BJ (cell line): Measurements from ENCODE around the gene RFTN1. TPM values are rescaled to one million over a fixed set of nuclear protein-coding genes. Genes with fewer than 3 reads are reported as not detected.

ENCODE experiments used
- CTCF ChIA-PET: fragments of 350-600 bp; formaldehyde crosslinking; extraction: SDS; loops from one replicate; lab custom pipeline; 2021; ENCODE audit warnings: antibody characterized with exemption, inconsistent platforms; lab: Yijun Ruan, JAX
- POLR2A ChIA-PET: fragments of 300-600 bp; sonication (Branson Sonifier 250); formaldehyde crosslinking; extraction: SDS; loops from one replicate; lab custom pipeline; 2021; ENCODE audit warnings: antibody characterized with exemption; lab: Charles Lee
- DNase-seq: peaks from one replicate; pipeline ENCODE4 v3.0.0-alpha.2; 2011; ENCODE audit warnings: low read depth
- H3K27me3 ChIP-seq: 2 replicates; pipeline ENCODE4 v1.6.0; 2011; ENCODE audit warnings: low read length; ENCODE audit not compliant: control insufficient read depth, insufficient read depth
- H3K36me3 ChIP-seq: 2 replicates; pipeline ENCODE4 v1.5.1; 2011; ENCODE audit warnings: low read length; ENCODE audit not compliant: control insufficient read depth, insufficient read depth
- H3K4me3 ChIP-seq: 2 replicates; pipeline ENCODE4 v1.5.1; 2011; ENCODE audit warnings: low read depth, mild to moderate bottlenecking, control low read depth, low read length
- polyA plus RNA-seq: library from polyadenylated mRNA; depleted of rRNA; stranded (reverse); fragments of >200 nt; gene quantifications from 2 replicates; pipeline ENCODE4 v1.2.3, GENCODE V29; 2011
- TF ChIP-seq, protein P1 (sequence below): IDR thresholded peaks from 2 replicates; pipeline ENCODE4 v1.5.1; 2011; ENCODE audit warnings: low read depth, mild to moderate bottlenecking, control low read depth, inconsistent platforms, low read length, moderate library complexity; ENCODE audit not compliant: insufficient read depth

Gene RFTN1
- polyA plus RNA-seq, 1 experiment: 49.0 TPM

DNA sequence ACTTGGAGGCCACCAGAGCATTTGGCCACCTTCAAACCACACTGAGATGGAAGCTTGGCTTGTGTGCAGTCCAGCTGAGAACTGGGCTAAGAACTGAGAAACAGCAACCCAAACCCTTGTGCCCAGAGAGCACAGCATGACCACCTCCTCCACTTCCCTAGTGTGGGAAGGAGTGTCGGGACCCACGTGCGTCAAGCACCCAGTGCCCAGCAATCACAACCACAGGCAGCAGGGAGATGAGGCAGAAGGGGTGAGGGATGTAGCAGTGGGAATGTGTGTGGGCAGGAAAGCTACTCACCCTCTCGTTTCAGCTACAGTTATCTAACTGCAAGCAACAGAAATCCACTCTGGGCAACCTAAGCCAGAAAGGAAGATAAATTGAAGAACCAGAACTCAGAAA lies 25.0 kb upstream of the RFTN1 start:
- ChIA-PET CTCF (no interaction called here), POLR2A (no interaction called here)
- TF ChIP-seq, protein P1, sequence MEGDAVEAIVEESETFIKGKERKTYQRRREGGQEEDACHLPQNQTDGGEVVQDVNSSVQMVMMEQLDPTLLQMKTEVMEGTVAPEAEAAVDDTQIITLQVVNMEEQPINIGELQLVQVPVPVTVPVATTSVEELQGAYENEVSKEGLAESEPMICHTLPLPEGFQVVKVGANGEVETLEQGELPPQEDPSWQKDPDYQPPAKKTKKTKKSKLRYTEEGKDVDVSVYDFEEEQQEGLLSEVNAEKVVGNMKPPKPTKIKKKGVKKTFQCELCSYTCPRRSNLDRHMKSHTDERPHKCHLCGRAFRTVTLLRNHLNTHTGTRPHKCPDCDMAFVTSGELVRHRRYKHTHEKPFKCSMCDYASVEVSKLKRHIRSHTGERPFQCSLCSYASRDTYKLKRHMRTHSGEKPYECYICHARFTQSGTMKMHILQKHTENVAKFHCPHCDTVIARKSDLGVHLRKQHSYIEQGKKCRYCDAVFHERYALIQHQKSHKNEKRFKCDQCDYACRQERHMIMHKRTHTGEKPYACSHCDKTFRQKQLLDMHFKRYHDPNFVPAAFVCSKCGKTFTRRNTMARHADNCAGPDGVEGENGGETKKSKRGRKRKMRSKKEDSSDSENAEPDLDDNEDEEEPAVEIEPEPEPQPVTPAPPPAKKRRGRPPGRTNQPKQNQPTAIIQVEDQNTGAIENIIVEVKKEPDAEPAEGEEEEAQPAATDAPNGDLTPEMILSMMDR: no peak
- Histone ChIP-seq H3K27me3 (peaks cover 25% of the 10 kb centered on the region), H3K4me3 (no peak overlapping the region), H3K36me3 (no peaks in the 10 kb centered on the region)
- no peak for DNase-seq

DNA sequence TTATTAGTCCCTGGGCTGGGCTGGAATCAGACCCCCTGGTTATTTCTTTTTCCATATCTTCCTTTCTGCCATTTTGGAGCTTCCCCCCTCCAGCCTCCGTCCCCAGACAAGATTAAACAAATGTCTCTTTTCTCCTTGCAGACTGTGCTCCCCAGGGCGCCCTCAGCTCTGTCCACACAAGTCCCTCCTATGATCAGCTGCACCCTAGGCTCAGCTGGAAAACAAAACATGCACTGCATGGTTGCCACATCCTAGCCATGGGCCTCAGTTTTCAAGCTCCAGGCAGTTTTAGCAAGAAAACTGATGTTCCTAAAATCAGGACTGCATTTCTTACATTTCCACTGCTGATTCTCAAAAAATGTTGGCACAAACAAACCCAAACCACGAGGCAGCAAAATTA lies 23.5 kb upstream of the RFTN1 start:
- ChIA-PET CTCF (interaction anchor here (1.0 to 2.0 kb wide), 4 partner anchors 10 to 94 kb away, joined by 3 to 7 read pairs (median 4); no protein-coding TSS in a partner anchor), POLR2A (no interaction called here)
- Histone ChIP-seq H3K27me3 (peaks cover 27% of the 10 kb centered on the region), H3K36me3 (no peaks in the 10 kb centered on the region), H3K4me3 (no peak overlapping the region)
- TF ChIP-seq, protein P1: no peak
- no peak for DNase-seq

DNA sequence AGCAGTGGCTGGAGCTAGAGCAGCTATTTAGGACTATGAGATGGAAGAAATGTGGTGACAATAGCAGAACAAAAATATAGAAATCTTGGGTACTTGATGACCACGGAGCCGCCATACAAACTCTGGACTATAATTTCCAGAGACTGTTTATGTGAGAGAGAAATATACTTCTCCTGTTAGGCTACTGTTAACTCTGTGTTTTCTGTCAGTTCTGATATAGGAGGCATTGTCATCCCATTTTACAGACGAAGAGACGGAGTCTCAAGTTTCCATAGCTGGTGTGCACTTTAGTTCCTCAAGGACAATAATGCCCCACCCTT lies 22.8 kb upstream of the RFTN1 start:
- Histone ChIP-seq H3K27me3 (peaks cover 28% of the 10 kb centered on the region), H3K4me3 (no peak overlapping the region), H3K36me3 (no peaks in the 10 kb centered on the region)
- POLR2A ChIA-PET: no interaction called here
- DNase-seq: no peak
- CTCF ChIA-PET: interaction anchor here (0.6 to 2.0 kb wide), 5 partner anchors 11 to 251 kb away, joined by 3 to 7 read pairs (median 4); no protein-coding TSS in a partner anchor
- TF ChIP-seq, protein P1: no peak

DNA sequence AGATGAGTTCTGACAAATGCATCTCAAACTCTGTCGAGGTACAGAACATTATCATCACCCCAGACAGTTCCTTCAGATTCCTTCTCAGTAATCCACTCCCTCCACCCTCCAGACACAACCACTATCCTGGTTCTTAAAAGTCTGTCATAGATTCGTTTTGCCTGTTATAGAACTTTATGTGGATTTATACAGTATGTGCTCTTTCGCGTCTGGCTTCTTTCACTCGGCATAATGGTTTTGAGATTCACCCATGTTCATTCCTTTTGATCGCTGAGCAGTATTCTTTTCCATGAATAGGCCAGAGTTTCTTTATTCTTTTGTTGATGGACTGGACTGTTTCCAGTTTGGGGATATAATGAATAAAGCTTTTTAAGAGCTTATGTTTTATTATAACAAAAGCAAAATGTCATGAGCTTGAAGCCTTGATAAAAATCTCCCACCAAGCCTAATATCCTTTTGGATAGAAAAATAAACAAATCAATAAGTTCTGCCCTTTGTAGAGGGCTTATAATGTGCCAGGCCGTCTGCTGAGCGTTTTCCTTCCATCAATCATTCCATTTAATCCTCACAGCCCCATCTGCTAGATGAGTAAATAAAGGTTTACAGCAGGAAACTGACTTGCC lies 21.3 kb upstream of the RFTN1 start:
- Histone ChIP-seq H3K36me3 (no peaks in the 10 kb centered on the region), H3K4me3 (no peak overlapping the region), H3K27me3 (peaks cover 35% of the 10 kb centered on the region)
- ChIA-PET CTCF (no interaction called here), POLR2A (no interaction called here)
- no peak for DNase-seq
- TF ChIP-seq, protein P1: no peak

DNA sequence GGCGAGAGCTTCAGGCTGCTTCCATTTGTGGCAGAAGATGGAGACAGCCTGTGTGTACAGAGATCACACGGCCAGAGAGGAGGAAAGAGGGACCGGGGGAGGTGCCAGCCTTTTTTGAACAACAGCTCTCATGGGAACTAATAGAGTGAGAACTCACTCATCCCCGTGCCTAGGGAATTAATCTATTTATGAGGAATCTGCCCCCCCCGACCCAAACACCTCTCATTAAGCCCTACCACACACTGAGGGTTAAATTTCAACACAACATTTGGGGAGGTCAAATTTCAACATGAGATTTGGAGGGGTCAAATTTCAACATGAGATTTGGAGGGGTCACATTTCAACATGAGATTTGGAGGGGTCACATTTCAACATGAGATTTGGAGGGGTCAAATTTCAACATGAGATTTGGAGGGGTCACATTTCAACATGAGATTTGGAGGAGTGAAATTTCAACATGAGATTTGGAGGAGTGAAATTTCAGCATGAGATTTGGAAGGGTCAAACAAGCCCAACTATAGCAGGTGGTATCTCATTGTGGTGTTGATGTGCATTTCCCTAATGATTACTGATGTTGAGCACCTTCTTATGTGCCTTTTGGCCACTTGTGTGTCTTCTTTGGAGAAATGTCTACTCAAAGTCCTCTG lies 20.6 kb upstream of the RFTN1 start:
- POLR2A ChIA-PET: no interaction called here
- CTCF ChIA-PET: no interaction called here
- DNase-seq: no peak

More for the DNA sequence above, 20.6 kb upstream of the RFTN1 start:
- H3K27me3 ChIP-seq: peaks cover 34% of the 10 kb centered on the region
- TF ChIP-seq, protein P1: no peak
- H3K36me3 ChIP-seq: no peaks in the 10 kb centered on the region
- no peak overlapping the region for H3K4me3 ChIP-seq
